Karpas-422 (cell line): ENCODE results near the gene LHPP. TPM values are rescaled to one million over a fixed set of nuclear protein-coding genes. Genes with fewer than 3 reads are reported as not detected.

Experiments used
- DNase-seq: peaks from one replicate; pipeline ENCODE4 v3.0.0-alpha.2; 2015
- H2AFZ ChIP-seq: fragments of 200-600 bp; sonication (generic); 2 replicates; pipeline ENCODE4 v1.6.1; 2014; ENCODE audit warnings: antibody characterized with exemption, low read length, mixed read lengths
- H3K27ac ChIP-seq: fragments of 200-600 bp; sonication (generic); 2 replicates; pipeline ENCODE4 v1.5.1; 2014; ENCODE audit warnings: mild to moderate bottlenecking, low read length, moderate library complexity
- H3K27me3 ChIP-seq: fragments of 200-600 bp; sonication (generic); 2 replicates; pipeline ENCODE4 v1.6.1; 2014; ENCODE audit warnings: low read length, mixed read lengths
- H3K36me3 ChIP-seq: fragments of 200-600 bp; sonication (generic); 2 replicates; pipeline ENCODE4 v1.6.1; 2014; ENCODE audit warnings: low read length, mixed read lengths; ENCODE audit not compliant: insufficient read depth
- H3K4me1 ChIP-seq: fragments of 200-600 bp; sonication (generic); 2 replicates; pipeline ENCODE4 v1.6.1; 2014; ENCODE audit warnings: mild to moderate bottlenecking, low read length, mixed read lengths
- H3K4me2 ChIP-seq: fragments of 200-600 bp; sonication (generic); 2 replicates; pipeline ENCODE4 v1.6.1; 2014; ENCODE audit warnings: low read length, low read depth, mild to moderate bottlenecking; ENCODE audit not compliant: poor library complexity, severe bottlenecking
- H3K4me3 ChIP-seq: fragments of 200-600 bp; sonication (generic); 2 replicates; pipeline ENCODE4 v1.5.1; 2014; ENCODE audit warnings: mild to moderate bottlenecking, antibody characterized with exemption, low read length, mixed read lengths
- H3K79me2 ChIP-seq: fragments of 200-600 bp; sonication (generic); 2 replicates; pipeline ENCODE4 v1.6.1; 2014; ENCODE audit warnings: mild to moderate bottlenecking, low read length, mixed read lengths
- H3K9ac ChIP-seq: fragments of 200-600 bp; sonication (generic); 2 replicates; pipeline ENCODE4 v1.6.0; 2014; ENCODE audit warnings: low read length
- H3K9me2 ChIP-seq: fragments of 200-600 bp; sonication (generic), shearing (Covaris generic); replicated peaks from 2 replicates; pipeline ENCODE4 v1.6.0; 2014; ENCODE audit warnings: mild to moderate bottlenecking, low read length, moderate library complexity; ENCODE audit not compliant: insufficient read depth
- H3K9me3 ChIP-seq: fragments of 300-700, 200-600 bp; sonication (generic); 2 replicates; pipeline ENCODE4 v1.6.1; 2014; ENCODE audit warnings: low read length, mixed read lengths
- H4K20me1 ChIP-seq: fragments of 200-600 bp; sonication (generic); 2 replicates; pipeline ENCODE4 v1.6.1; 2014; ENCODE audit warnings: mild to moderate bottlenecking, antibody characterized with exemption, low read length, low read depth; ENCODE audit not compliant: insufficient read depth
- total RNA-seq: library from RNA; depleted of rRNA; stranded (reverse); fragments of >200 nt; shearing (Covaris generic); gene quantifications from 2 replicates; pipeline ENCODE4 v1.2.3, GENCODE V29; 2014; ENCODE audit warnings: low replicate concordance

Gene LHPP
- total RNA-seq, 1 experiment from 2014 or later = 57.2 TPM

DNA sequence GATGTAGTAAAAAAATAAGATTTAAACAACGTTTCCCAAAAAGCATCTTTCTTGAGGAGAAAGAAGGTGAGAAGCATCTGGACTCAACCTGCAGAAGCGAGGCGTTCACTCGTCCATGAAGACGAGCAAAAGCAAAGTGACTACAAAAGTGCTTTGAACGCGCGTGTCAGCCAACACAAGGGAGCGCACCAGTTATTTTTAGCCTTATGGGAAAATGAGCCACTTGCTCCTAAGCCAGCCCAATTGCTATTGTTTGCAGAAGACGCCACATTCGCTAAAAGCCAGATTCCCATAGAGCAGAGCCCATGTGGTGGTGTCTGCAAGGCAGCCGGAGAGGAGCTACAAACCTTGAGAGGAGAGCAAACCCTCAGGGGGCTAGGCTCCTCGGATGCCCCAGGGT, 160.0 kb downstream of the LHPP start:
- H3K79me2 ChIP-seq = peaks cover 14% of the 10 kb centered on the region; the same call in 1 of the 2 replicates
- H3K27ac ChIP-seq = peak overlapping the region; percentile 93
- H4K20me1 ChIP-seq = no peaks in the 10 kb centered on the region; the same call in 1 of the 2 replicates
- no peaks in the 10 kb centered on the region for H3K9me3 ChIP-seq
- H3K4me2 ChIP-seq = peak overlapping the region; percentile 31
- H3K4me3 ChIP-seq = no peak overlapping the region
- peak overlapping the region; percentile 66 for H3K9ac ChIP-seq
- no peak overlapping the region for H2AFZ ChIP-seq
- DNase-seq = peak; percentile 58
- H3K36me3 ChIP-seq = peaks cover 14% of the 10 kb centered on the region; the same call in 1 of the 2 replicates
- H3K27me3 ChIP-seq = no peaks in the 10 kb centered on the region
- no peaks in the 10 kb centered on the region for H3K9me2 ChIP-seq
- H3K4me1 ChIP-seq = peaks cover 100% of the 10 kb centered on the region

DNA sequence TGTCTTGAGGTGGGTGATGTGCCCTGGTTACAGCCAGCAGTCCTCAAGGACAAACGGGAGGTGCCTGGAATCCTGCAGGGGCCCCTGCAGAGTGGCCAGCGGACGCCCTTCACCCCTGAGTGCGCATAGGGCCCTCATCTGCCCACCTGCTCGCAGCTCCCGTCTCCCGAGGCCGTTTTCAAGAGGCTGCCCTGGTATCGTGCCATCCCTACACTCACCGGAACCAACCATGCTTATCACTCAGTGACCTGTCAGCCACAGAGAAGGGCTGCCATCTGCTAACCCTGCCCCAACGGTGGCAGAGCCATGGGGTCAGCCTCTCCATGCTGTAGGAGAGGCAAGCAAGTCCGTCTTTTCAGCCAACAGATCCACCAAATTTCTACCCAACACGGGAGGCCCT, 160.5 kb downstream of the LHPP start:
- Histone ChIP-seq H3K9me3 (no peaks in the 10 kb centered on the region), H3K9me2 (no peaks in the 10 kb centered on the region), H2AFZ (no peak overlapping the region), H3K9ac (peak overlapping the region; percentile 66), H3K27me3 (no peaks in the 10 kb centered on the region), H3K4me1 (peaks cover 100% of the 10 kb centered on the region), H3K4me3 (no peak overlapping the region), H3K4me2 (no peak overlapping the region), H3K27ac (peak overlapping the region; percentile 93), H3K79me2 (peaks cover 16% of the 10 kb centered on the region; the same call in 1 of the 2 replicates), H3K36me3 (peaks cover 9% of the 10 kb centered on the region; the same call in 1 of the 2 replicates), H4K20me1 (peaks cover under 1% of the 10 kb centered on the region; the same call in 1 of the 2 replicates)
- DNase-seq = peak; percentile 52

GRCh38 chr10:124622866-124623536, 161.4 kb downstream of the LHPP start:
- peaks cover 19% of the 10 kb centered on the region; the same call in 1 of the 2 replicates for H3K79me2 ChIP-seq
- DNase-seq = peak; percentile 61
- peaks cover 100% of the 10 kb centered on the region for H3K4me1 ChIP-seq
- no peaks in the 10 kb centered on the region for H3K9me3 ChIP-seq
- 0 out of 2 replicates have a peak, but pooled peaks cover 8% of the 10 kb centered on the region for H3K36me3 ChIP-seq
- H3K27ac ChIP-seq = peak overlapping the region; percentile 93
- H3K9ac ChIP-seq = 0 out of 2 replicates have a peak overlapping the region, but pooled peaks have one; percentile 66
- H3K4me3 ChIP-seq = no peak overlapping the region
- no peak overlapping the region for H3K4me2 ChIP-seq
- H2AFZ ChIP-seq = no peak overlapping the region
- peaks cover 5% of the 10 kb centered on the region; the same call in 1 of the 2 replicates for H4K20me1 ChIP-seq
- no peaks in the 10 kb centered on the region for H3K9me2 ChIP-seq
- no peaks in the 10 kb centered on the region for H3K27me3 ChIP-seq

DNA sequence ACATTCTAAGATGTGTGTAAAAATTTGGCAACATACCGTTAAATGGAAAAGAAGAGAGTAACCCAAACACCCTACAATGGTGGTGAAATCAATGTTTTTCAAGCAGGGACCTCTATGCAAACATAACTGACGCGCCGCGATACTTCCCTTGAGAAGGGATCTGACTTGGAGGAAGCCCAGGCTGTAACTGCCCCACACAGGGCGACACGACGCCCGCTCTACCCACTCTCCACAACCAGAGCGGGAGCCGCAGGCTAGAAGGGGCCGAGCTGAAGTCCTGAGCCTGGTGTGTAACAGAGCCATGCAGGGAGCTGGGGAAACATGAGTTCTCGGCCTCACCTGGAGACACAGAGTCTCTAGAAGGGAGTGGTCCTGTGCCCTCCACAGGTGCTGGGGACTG, 162.4 kb downstream of the LHPP start:
- peaks cover 19% of the 10 kb centered on the region; the same call in 1 of the 2 replicates for H3K79me2 ChIP-seq
- peak; percentile 55 for DNase-seq
- no peaks in the 10 kb centered on the region for H3K9me3 ChIP-seq
- no peaks in the 10 kb centered on the region for H3K9me2 ChIP-seq
- peak overlapping the region; percentile 93 for H3K27ac ChIP-seq
- H4K20me1 ChIP-seq = peaks cover 5% of the 10 kb centered on the region; the same call in 1 of the 2 replicates
- H3K36me3 ChIP-seq = 0 out of 2 replicates have a peak, but pooled peaks cover 8% of the 10 kb centered on the region
- H3K4me1 ChIP-seq = peaks cover 100% of the 10 kb centered on the region
- no peak overlapping the region for H3K4me3 ChIP-seq
- no peak overlapping the region for H3K4me2 ChIP-seq
- H2AFZ ChIP-seq = no peak overlapping the region
- H3K9ac ChIP-seq = peak overlapping the region; percentile 40
- no peaks in the 10 kb centered on the region for H3K27me3 ChIP-seq

- DNase-seq = peak; percentile 56
- H3K4me1 ChIP-seq = peaks cover 100% of the 10 kb centered on the region
- H3K9me2 ChIP-seq = no peaks in the 10 kb centered on the region
- H2AFZ ChIP-seq = no peak overlapping the region
- peak overlapping the region; percentile 93 for H3K27ac ChIP-seq
- H3K4me2 ChIP-seq = no peak overlapping the region
- peaks cover 23% of the 10 kb centered on the region; the same call in 1 of the 2 replicates for H3K79me2 ChIP-seq
- H3K36me3 ChIP-seq = 0 out of 2 replicates have a peak, but pooled peaks cover 8% of the 10 kb centered on the region
- H3K27me3 ChIP-seq = no peaks in the 10 kb centered on the region
- H3K9ac ChIP-seq = peak overlapping the region; percentile 40
- peaks cover 5% of the 10 kb centered on the region; the same call in 1 of the 2 replicates for H4K20me1 ChIP-seq
- H3K9me3 ChIP-seq = no peaks in the 10 kb centered on the region
- H3K4me3 ChIP-seq = no peak overlapping the region
Observed at GRCh38 chr10:124624466-124624865, 162.8 kb downstream of the LHPP start.

- Histone ChIP-seq H3K79me2 (peaks cover 23% of the 10 kb centered on the region; the same call in 1 of the 2 replicates), H3K27me3 (no peaks in the 10 kb centered on the region), H3K36me3 (0 out of 2 replicates have a peak, but pooled peaks cover 8% of the 10 kb centered on the region), H4K20me1 (peaks cover 5% of the 10 kb centered on the region; the same call in 1 of the 2 replicates), H3K4me2 (no peak overlapping the region), H2AFZ (no peak overlapping the region), H3K9me3 (no peaks in the 10 kb centered on the region), H3K9me2 (no peaks in the 10 kb centered on the region), H3K9ac (peak overlapping the region; percentile 40), H3K27ac (peak overlapping the region; percentile 93), H3K4me1 (peaks cover 100% of the 10 kb centered on the region), H3K4me3 (no peak overlapping the region)
- peak; percentile 62 for DNase-seq
Observed at GRCh38 chr10:124624895-124625294, 163.3 kb downstream of the LHPP start.

DNA sequence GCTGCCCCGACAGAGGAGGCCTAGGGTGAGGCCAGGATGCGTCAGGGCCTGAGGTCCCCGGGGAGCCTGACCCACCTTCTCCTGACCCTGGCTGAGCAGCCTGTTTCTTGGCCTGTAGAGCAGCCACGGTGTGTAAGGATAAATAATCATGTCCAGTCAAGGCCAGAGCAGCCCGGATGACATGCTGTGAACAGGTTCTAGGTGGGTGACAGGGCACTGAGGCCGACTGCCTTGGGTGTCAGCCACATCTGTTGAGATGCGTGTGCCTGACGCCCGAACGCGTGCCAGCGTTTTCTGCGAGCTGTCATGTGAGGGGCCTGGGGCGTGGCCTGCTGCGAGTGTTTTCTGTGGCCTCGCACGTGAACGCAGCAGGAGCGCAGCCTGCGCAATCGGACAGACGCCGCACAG, 164.2 kb downstream of the LHPP start:
- Histone ChIP-seq H4K20me1 (peaks cover 5% of the 10 kb centered on the region; the same call in 1 of the 2 replicates), H3K9me2 (no peaks in the 10 kb centered on the region), H2AFZ (no peak overlapping the region), H3K79me2 (peaks cover 25% of the 10 kb centered on the region), H3K27ac (peak overlapping the region; percentile 93), H3K9ac (peak overlapping the region; percentile 18; the same call in 1 of the 2 replicates), H3K4me3 (no peak overlapping the region), H3K4me2 (no peak overlapping the region), H3K27me3 (no peaks in the 10 kb centered on the region), H3K4me1 (peaks cover 100% of the 10 kb centered on the region), H3K36me3 (0 out of 2 replicates have a peak, but pooled peaks cover 8% of the 10 kb centered on the region), H3K9me3 (no peaks in the 10 kb centered on the region)
- DNase-seq = peak; percentile 55

- peak overlapping the region; percentile 93 for H3K27ac ChIP-seq
- H3K9me3 ChIP-seq = no peaks in the 10 kb centered on the region
- peaks cover 100% of the 10 kb centered on the region for H3K4me1 ChIP-seq
- H4K20me1 ChIP-seq = peaks cover 10% of the 10 kb centered on the region
- no peaks in the 10 kb centered on the region for H3K9me2 ChIP-seq
- peaks cover 30% of the 10 kb centered on the region for H3K79me2 ChIP-seq
- H2AFZ ChIP-seq = no peak overlapping the region
- no peak overlapping the region for H3K4me3 ChIP-seq
- H3K27me3 ChIP-seq = no peaks in the 10 kb centered on the region
- H3K36me3 ChIP-seq = 0 out of 2 replicates have a peak, but pooled peaks cover 2% of the 10 kb centered on the region
- DNase-seq = peak; percentile 67
- no peak overlapping the region for H3K4me2 ChIP-seq
- peak overlapping the region; percentile 34 for H3K9ac ChIP-seq
Observed at GRCh38 chr10:124626759-124627380, 165.2 kb downstream of the LHPP start.
